Neural cell (in vitro differentiated cells): ENCODE data around the gene CCDC158. TPM values are rescaled to one million over a fixed set of nuclear protein-coding genes. Genes with fewer than 3 reads are reported as not detected.

ENCODE experiments used
- H2AFZ ChIP-seq: fragments of 200-600, 300-800 bp; sonication (generic), shearing (Covaris generic); 2 replicates; pipeline ENCODE4 v1.6.0; 2014; ENCODE audit warnings: low read depth, mild to moderate bottlenecking, antibody characterized with exemption, low read length, moderate library complexity
- H3F3A ChIP-seq: fragments of 200-600 bp; shearing (Covaris generic); 2 replicates; pipeline ENCODE4 v1.6.1; 2016; ENCODE audit warnings: mild to moderate bottlenecking, moderate library complexity, mixed read lengths, antibody characterized with exemption, low read length; ENCODE audit not compliant: insufficient read depth, poor library complexity, severe bottlenecking
- H3K27ac ChIP-seq: fragments of 200-600, 300-800 bp; sonication (generic), shearing (Covaris generic); 2 replicates; pipeline ENCODE4 v1.5.1; 2014; ENCODE audit warnings: mild to moderate bottlenecking, low read length, moderate library complexity
- H3K27me3 ChIP-seq: fragments of 300-800, 200-600 bp; sonication (generic), shearing (Covaris generic); 2 replicates; pipeline ENCODE4 v1.6.0; 2014; ENCODE audit warnings: mild to moderate bottlenecking, low read depth, low read length, moderate library complexity; ENCODE audit not compliant: insufficient read depth
- H3K36me3 ChIP-seq: fragments of 300-800, 200-600 bp; sonication (generic), shearing (Covaris generic); 2 replicates; pipeline ENCODE4 v1.5.1; 2014; ENCODE audit warnings: mild to moderate bottlenecking, antibody characterized with exemption, low read length, moderate library complexity; ENCODE audit not compliant: insufficient read depth
- H3K4me2 ChIP-seq: fragments of 300-800, 200-600 bp; sonication (generic), shearing (Covaris generic); 2 replicates; pipeline ENCODE4 v1.6.0; 2014; ENCODE audit warnings: mild to moderate bottlenecking, low read length
- H3K4me3 ChIP-seq: fragments of 300-800, 200-600 bp; sonication (generic), shearing (Covaris generic); 2 replicates; pipeline ENCODE4 v1.5.1; 2014; ENCODE audit warnings: mild to moderate bottlenecking, low read length, moderate library complexity
- H3K79me2 ChIP-seq: fragments of 200-600 bp; shearing (Covaris generic); replicated peaks from 2 replicates; pipeline ENCODE4 v1.6.0; 2014; ENCODE audit warnings: mild to moderate bottlenecking, low read length, moderate library complexity; ENCODE audit not compliant: insufficient read depth
- H3K9ac ChIP-seq: fragments of 300-800, 200-600 bp; sonication (generic), shearing (Covaris generic); 2 replicates; pipeline ENCODE4 v1.6.1; 2016; ENCODE audit warnings: mild to moderate bottlenecking, low read length, mixed read lengths
- H3K9me2 ChIP-seq: fragments of 200-600 bp; shearing (Covaris generic); 2 replicates; pipeline ENCODE4 v1.6.1; 2016; ENCODE audit warnings: mild to moderate bottlenecking, low read length, mixed read lengths; ENCODE audit not compliant: insufficient read depth
- H3K9me3 ChIP-seq: fragments of 200-600, 300-800 bp; sonication (generic), shearing (Covaris generic); 2 replicates; pipeline ENCODE4 v1.6.1; 2016; ENCODE audit warnings: mild to moderate bottlenecking, mixed run types, low read length, moderate library complexity, mixed read lengths
- H4K20me1 ChIP-seq: fragments of 200-600 bp; shearing (Covaris generic); 2 replicates; pipeline ENCODE4 v1.6.1; 2016; ENCODE audit warnings: mild to moderate bottlenecking, mixed run types; ENCODE audit not compliant: insufficient read depth
- EP300 ChIP-seq: fragments of 450-650 bp; conservative IDR thresholded peaks from 2 replicates; pipeline ENCODE4 v1.6.1; 2014; ENCODE audit warnings: antibody characterized with exemption, mild to moderate bottlenecking, moderate library complexity; ENCODE audit not compliant: poor library complexity, severe bottlenecking
- EZH2 ChIP-seq: fragments of 200-600, 300-800 bp; shearing (Covaris generic), sonication (generic); IDR thresholded peaks from 2 replicates; pipeline ENCODE4 v1.6.1; 2014; ENCODE audit warnings: antibody characterized with exemption, low read length, borderline replicate concordance, mild to moderate bottlenecking; ENCODE audit not compliant: insufficient read depth, poor library complexity, severe bottlenecking
- MXI1 ChIP-seq: fragments of 450-650 bp; conservative IDR thresholded peaks from 2 replicates; pipeline ENCODE4 v1.6.1; 2014; ENCODE audit warnings: antibody characterized with exemption, mild to moderate bottlenecking; ENCODE audit not compliant: poor library complexity, severe bottlenecking
- POLR2AphosphoS5 ChIP-seq: IDR thresholded peaks from 2 replicates; pipeline ENCODE4 v1.6.1; 2012
- RAD21 ChIP-seq: fragments of 450-650 bp; conservative IDR thresholded peaks from 2 replicates; pipeline ENCODE4 v1.6.1; 2014; ENCODE audit warnings: antibody characterized with exemption, mild to moderate bottlenecking, moderate library complexity
- SMC3 ChIP-seq: fragments of 450-650 bp; conservative IDR thresholded peaks from 2 replicates; pipeline ENCODE4 v1.6.1; 2014; ENCODE audit warnings: antibody characterized with exemption, mild to moderate bottlenecking, moderate library complexity; ENCODE audit not compliant: poor library complexity
- TAF1 ChIP-seq: IDR thresholded peaks from 2 replicates; pipeline ENCODE4 v1.6.1; 2012; ENCODE audit warnings: low read depth
- polyA plus RNA-seq: library from polyadenylated mRNA; depleted of rRNA; stranded (reverse); fragments of >200 nt; gene quantifications from 2 replicates; pipeline ENCODE4 v1.2.3, GENCODE V29; 2014
- small RNA-seq, 3 experiments: library from RNA; depleted of rRNA; stranded (forward); fragments of <200 nt; gene quantifications; one replicate each; pipeline ENCODE3, GENCODE V24; 2012
- TF ChIP-seq, protein P1 (sequence below): IDR thresholded peaks from 2 replicates; pipeline ENCODE4 v1.6.1; 2012; ENCODE audit warnings: borderline replicate concordance
- TF ChIP-seq, protein P2 (sequence below): fragments of 450-650 bp; IDR thresholded peaks from 2 replicates; pipeline ENCODE4 v1.5.1; 2014; ENCODE audit warnings: antibody characterized with exemption, mild to moderate bottlenecking, moderate library complexity; ENCODE audit not compliant: poor library complexity, severe bottlenecking

CCDC158 gene
- polyA plus RNA-seq, 1 donor from 2014 or later = not detected

DNA sequence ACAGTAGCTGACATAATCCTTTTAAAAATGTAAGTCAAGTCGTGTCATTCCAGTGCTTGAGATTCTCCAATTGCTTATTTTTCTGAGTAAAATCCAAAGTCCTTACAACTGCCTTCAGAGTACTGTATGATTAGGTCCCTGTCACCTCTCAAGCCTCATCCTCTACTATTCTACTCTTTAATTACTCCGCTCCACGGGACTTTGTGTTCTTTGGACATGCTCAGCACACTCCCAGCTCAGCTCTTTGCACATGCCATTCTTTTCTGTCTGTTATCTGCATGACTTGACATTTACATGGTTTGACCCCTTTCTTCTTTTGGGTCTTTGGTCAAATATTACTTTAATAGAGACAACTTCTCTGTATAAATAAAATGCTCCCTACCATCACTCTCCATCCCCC lies 154.3 kb downstream of the CCDC158 start:
- Histone ChIP-seq H3K36me3 (no peaks in the 10 kb centered on the region), H2AFZ (no peak overlapping the region), H3K9ac (no peak overlapping the region), H3F3A (no peaks in the 10 kb centered on the region), H3K4me2 (no peak overlapping the region), H3K27ac (no peak overlapping the region), H3K27me3 (no peaks in the 10 kb centered on the region), H3K79me2 (no peaks in the 10 kb centered on the region), H4K20me1 (no peaks in the 10 kb centered on the region), H3K9me2 (no peaks in the 10 kb centered on the region), H3K4me3 (no peak overlapping the region), H3K9me3 (no peaks in the 10 kb centered on the region)
- no peak for TF ChIP-seq POLR2AphosphoS5

DNA sequence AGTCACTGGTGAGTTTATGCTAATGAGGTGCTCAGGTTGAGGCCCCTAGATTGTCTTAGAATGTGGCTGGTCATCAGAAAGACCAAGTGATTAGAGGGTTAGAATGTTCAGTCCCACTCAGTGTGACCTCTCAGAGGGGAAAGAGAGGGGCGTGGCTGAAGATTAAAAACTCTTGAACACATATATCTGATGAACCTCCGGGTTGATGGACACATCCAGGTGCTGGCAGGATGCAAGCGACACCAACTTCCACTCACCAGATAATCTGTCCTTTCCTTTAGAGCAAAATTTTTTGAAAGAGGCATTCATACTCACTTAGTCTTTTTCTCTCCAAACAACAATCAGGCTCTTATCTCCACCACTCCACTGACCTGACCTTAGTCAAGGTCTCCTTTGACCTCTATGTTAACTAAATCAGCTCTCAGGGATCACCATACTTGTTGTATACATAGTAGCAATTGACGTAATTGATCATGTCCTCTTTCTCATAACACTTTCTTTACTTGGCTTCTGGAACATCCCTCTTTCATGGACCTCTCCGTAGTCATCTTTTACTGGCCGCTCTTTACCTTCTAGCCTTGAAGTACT lies 155.2 kb downstream of the CCDC158 start:
- H2AFZ ChIP-seq = no peak overlapping the region
- no peaks in the 10 kb centered on the region for H3K36me3 ChIP-seq
- no peaks in the 10 kb centered on the region for H3K79me2 ChIP-seq
- H3K27me3 ChIP-seq = no peaks in the 10 kb centered on the region
- H3K4me3 ChIP-seq = no peak overlapping the region
- H3K9me3 ChIP-seq = no peaks in the 10 kb centered on the region
- TF ChIP-seq, protein P1, sequence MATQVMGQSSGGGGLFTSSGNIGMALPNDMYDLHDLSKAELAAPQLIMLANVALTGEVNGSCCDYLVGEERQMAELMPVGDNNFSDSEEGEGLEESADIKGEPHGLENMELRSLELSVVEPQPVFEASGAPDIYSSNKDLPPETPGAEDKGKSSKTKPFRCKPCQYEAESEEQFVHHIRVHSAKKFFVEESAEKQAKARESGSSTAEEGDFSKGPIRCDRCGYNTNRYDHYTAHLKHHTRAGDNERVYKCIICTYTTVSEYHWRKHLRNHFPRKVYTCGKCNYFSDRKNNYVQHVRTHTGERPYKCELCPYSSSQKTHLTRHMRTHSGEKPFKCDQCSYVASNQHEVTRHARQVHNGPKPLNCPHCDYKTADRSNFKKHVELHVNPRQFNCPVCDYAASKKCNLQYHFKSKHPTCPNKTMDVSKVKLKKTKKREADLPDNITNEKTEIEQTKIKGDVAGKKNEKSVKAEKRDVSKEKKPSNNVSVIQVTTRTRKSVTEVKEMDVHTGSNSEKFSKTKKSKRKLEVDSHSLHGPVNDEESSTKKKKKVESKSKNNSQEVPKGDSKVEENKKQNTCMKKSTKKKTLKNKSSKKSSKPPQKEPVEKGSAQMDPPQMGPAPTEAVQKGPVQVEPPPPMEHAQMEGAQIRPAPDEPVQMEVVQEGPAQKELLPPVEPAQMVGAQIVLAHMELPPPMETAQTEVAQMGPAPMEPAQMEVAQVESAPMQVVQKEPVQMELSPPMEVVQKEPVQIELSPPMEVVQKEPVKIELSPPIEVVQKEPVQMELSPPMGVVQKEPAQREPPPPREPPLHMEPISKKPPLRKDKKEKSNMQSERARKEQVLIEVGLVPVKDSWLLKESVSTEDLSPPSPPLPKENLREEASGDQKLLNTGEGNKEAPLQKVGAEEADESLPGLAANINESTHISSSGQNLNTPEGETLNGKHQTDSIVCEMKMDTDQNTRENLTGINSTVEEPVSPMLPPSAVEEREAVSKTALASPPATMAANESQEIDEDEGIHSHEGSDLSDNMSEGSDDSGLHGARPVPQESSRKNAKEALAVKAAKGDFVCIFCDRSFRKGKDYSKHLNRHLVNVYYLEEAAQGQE = no peak
- TF ChIP-seq MXI1 (no peak), SMC3 (no peak), EZH2 (no peak), TAF1 (no peak), RAD21 (no peak), POLR2AphosphoS5 (no peak), EP300 (no peak)
- TF ChIP-seq, protein P2, sequence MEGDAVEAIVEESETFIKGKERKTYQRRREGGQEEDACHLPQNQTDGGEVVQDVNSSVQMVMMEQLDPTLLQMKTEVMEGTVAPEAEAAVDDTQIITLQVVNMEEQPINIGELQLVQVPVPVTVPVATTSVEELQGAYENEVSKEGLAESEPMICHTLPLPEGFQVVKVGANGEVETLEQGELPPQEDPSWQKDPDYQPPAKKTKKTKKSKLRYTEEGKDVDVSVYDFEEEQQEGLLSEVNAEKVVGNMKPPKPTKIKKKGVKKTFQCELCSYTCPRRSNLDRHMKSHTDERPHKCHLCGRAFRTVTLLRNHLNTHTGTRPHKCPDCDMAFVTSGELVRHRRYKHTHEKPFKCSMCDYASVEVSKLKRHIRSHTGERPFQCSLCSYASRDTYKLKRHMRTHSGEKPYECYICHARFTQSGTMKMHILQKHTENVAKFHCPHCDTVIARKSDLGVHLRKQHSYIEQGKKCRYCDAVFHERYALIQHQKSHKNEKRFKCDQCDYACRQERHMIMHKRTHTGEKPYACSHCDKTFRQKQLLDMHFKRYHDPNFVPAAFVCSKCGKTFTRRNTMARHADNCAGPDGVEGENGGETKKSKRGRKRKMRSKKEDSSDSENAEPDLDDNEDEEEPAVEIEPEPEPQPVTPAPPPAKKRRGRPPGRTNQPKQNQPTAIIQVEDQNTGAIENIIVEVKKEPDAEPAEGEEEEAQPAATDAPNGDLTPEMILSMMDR = no peak
- no peak overlapping the region for H3K27ac ChIP-seq
- H3K4me2 ChIP-seq = no peak overlapping the region
- H3F3A ChIP-seq = no peaks in the 10 kb centered on the region
- no peaks in the 10 kb centered on the region for H4K20me1 ChIP-seq
- H3K9me2 ChIP-seq = no peaks in the 10 kb centered on the region
- no peak overlapping the region for H3K9ac ChIP-seq

Small RNAs within 50 kb of the gene (small RNA-seq; reads per million reads assigned to genes)
- gene RF00278 (0 reads per million in 3 experiments), gene RNU6-1000P (0 reads per million in 3 experiments)

Other genes with a start within 250 kb of the CCDC158 start
- gene SCARB2, start 207.3 kb downstream of the CCDC158 start, polyA plus RNA-seq = 235 and 256 TPM in 2 replicates
- gene FAM47E, start 169.4 kb downstream of the CCDC158 start, polyA plus RNA-seq = 2.9 and 3.7 TPM in 2 replicates
- gene STBD1, start 114.4 kb downstream of the CCDC158 start, polyA plus RNA-seq = 0.22 TPM in 1 of 2 replicates, not detected in the other
- 2.7 and 8.0 TPM in 2 replicates for gene SHROOM3, start 14.1 kb upstream of the CCDC158 start, polyA plus RNA-seq